Measurements from ENCODE around the gene JSRP1.

The JSRP1 gene

GRCh38 chr19:2216361-2217225 is 39.6 kb downstream of the JSRP1 start:
- no peak for DNase-seq (ENCODE audit: low read depth)

- no peak for DNase-seq (ENCODE audit: low read depth)
Measured at GRCh38 chr19:2215281-2215751, 40.9 kb downstream of the JSRP1 start.

- no peak for DNase-seq (ENCODE audit: low read depth)
Measured at GRCh38 chr19:2214251-2214650, 42.0 kb downstream of the JSRP1 start.

GRCh38 chr19:2213799-2214198 is 42.4 kb downstream of the JSRP1 start:
- no peak for DNase-seq (ENCODE audit: low read depth)

- no peak for DNase-seq (ENCODE audit: low read depth)
Measured at GRCh38 chr19:2212861-2213711, 43.1 kb downstream of the JSRP1 start.

- no peak for DNase-seq (ENCODE audit: low read depth)
Measured at GRCh38 chr19:2210987-2211740, 45.1 kb downstream of the JSRP1 start.

GRCh38 chr19:2210206-2210605 is 46.0 kb downstream of the JSRP1 start:
- DNase-seq (ENCODE audit: low read depth), result no peak

- DNase-seq (ENCODE audit: low read depth), result no peak
Measured at GRCh38 chr19:2209408-2209807, 46.8 kb downstream of the JSRP1 start.

GRCh38 chr19:2208975-2209374 is 47.2 kb downstream of the JSRP1 start:
- DNase-seq (ENCODE audit: low read depth), result no peak

- no peak for DNase-seq (ENCODE audit: low read depth)
Measured at GRCh38 chr19:2207991-2208860, 48.0 kb downstream of the JSRP1 start.

GRCh38 chr19:2207008-2207407 is 49.2 kb downstream of the JSRP1 start:
- DNase-seq (ENCODE audit: low read depth), result no peak

- no peak for DNase-seq (ENCODE audit: low read depth)
Measured at GRCh38 chr19:2202366-2202765, 53.9 kb downstream of the JSRP1 start.

All from activated T-cell treated with anti-CD3 and anti-CD28 coated beads for 48 hours (primary cell).